ENCODE data around the gene LDLRAP1.
A peak's percentile ranks its signal among the peaks of the same experiment; 100 is the strongest.

LDLRAP1 gene

DNA sequence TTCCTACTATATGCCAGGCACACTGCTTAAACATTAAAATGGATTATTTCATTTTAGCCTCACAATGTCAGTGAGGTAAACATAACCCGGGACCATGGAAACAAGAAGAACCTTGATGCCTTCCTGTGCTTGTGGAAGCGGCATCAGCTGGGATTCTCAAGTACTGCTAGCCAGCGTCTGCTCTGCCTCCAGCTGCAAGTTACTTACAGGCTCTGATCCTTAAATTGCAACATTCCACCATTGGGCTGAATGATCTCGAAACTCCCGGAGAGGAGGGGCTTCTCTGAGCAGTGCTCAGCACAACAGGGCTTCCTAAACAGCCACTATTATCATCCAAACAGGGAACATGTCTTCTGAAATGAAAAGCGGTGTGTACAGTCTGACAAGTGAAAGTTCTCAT lies 66.5 kb downstream of the LDLRAP1 start:
- no peak overlapping the region for H3K4me3 ChIP-seq (ENCODE audit: low read depth, low read length)
- TF ChIP-seq, protein P1, sequence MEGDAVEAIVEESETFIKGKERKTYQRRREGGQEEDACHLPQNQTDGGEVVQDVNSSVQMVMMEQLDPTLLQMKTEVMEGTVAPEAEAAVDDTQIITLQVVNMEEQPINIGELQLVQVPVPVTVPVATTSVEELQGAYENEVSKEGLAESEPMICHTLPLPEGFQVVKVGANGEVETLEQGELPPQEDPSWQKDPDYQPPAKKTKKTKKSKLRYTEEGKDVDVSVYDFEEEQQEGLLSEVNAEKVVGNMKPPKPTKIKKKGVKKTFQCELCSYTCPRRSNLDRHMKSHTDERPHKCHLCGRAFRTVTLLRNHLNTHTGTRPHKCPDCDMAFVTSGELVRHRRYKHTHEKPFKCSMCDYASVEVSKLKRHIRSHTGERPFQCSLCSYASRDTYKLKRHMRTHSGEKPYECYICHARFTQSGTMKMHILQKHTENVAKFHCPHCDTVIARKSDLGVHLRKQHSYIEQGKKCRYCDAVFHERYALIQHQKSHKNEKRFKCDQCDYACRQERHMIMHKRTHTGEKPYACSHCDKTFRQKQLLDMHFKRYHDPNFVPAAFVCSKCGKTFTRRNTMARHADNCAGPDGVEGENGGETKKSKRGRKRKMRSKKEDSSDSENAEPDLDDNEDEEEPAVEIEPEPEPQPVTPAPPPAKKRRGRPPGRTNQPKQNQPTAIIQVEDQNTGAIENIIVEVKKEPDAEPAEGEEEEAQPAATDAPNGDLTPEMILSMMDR (IDR thresholded peaks at IDR 0.05; ENCODE audit: insufficient read depth, low read length, missing control alignments): no peak
- POLR2A ChIA-PET: no interaction called here
- CTCF ChIA-PET: interaction anchor here (1.0 to 10.5 kb wide), 26 partner anchors 9 to 210 kb away, joined by 3 to 468 read pairs (median 6); partner anchors contain the start of genes MTFR1L and SELENON
- no peak for DNase-seq (ENCODE audit: low read depth, low spot score)

DNA sequence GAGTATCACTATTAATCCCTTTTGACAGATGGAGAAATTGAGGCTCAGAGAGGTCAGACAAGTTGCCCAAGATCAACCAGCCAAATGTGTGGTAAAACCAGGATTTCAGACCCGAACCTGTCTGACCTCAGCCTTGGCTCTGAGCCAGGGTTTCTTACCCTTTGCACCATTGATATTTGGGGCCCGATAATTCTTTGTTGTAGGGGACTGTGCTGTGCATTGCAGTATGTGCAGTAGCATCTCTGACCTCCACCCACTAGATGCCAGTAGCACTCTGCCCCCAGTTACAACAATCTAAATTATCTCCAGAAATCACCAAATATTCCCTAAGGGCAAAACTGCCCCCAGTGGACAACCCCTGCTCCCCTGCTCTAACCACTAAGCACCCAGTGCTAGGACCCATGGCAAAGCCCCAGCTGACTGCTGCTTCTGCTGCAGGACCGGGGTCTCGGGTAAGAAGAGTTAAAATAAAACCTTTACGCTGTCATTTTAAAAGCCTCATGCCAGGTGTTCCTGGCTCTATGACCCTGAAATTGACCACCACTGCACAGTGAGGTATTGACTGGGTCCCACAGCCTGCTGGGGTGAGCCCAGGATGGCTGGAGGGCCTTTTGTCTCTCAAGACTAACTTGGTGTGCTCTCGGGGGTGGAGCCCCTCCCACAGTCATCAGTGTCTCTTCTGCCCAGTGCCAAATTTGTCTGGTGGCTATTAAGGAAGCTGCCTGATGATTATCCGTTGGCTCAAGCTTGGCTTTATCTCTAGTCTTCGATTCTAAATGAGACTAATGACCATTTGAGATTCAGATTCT lies 67.6 kb downstream of the LDLRAP1 start:
- TF ChIP-seq, protein P1 (IDR thresholded peaks at IDR 0.05; ENCODE audit: insufficient read depth, low read length, missing control alignments): peak; percentile 52
- no peak for DNase-seq (ENCODE audit: low read depth, low spot score)
- POLR2A ChIA-PET: no interaction called here
- H3K4me3 ChIP-seq (ENCODE audit: low read depth, low read length): no peak overlapping the region
- CTCF ChIA-PET: interaction anchor here (0.7 to 10.5 kb wide), 14 partner anchors 10 to 209 kb away, joined by 3 to 468 read pairs (median 6); partner anchors contain the start of genes MTFR1L and SELENON

DNA sequence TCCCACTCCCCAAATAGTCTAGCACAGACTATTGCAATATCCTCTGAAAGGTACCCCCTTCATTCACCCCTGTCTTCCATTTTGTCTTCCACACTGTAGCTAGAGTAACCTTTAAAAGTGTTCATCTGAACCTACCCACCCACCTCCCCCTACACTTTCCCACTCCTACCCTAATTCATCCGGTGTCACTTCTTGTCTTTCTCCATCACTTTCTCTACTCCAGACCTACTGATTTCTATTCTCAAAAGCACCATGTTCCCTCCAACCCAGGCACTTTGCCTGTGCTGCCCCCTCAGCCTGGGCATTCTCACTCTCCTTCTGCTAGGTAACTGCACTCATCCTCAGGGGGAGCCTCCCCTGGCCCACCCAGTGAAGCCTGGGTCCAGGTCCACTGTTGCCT lies 68.4 kb downstream of the LDLRAP1 start:
- no peak overlapping the region for H3K4me3 ChIP-seq (ENCODE audit: low read depth, low read length)
- CTCF ChIA-PET: interaction anchor here (0.9 to 10.5 kb wide), 4 partner anchors 117 to 191 kb away, joined by 3 to 468 read pairs (median 5); partner anchors contain the start of gene SELENON
- DNase-seq (ENCODE audit: low read depth, low spot score): no peak
- POLR2A ChIA-PET: no interaction called here
- TF ChIP-seq, protein P1 (IDR thresholded peaks at IDR 0.05; ENCODE audit: insufficient read depth, low read length, missing control alignments): no peak

DNA sequence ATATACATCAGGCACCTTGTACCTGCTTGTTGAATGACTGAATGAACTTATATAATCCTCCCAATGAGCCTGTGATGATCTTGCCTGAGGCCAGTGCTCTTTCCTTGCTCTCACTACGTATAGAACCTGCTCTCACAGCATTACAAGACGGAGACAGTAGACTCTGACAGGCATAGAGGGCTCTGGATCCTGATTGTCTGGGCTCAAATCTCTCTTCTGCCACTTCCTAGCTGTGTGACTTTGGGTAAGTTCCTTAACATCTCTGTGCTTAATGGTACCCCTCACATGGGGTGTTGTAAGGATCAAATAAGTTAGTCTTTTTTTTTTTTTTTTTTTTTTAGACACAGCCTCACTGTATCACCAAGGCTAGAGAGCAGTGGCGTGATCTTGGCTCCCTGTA lies 69.0 kb downstream of the LDLRAP1 start:
- DNase-seq (ENCODE audit: low read depth, low spot score): no peak
- TF ChIP-seq, protein P1 (IDR thresholded peaks at IDR 0.05; ENCODE audit: insufficient read depth, low read length, missing control alignments): no peak
- no peak overlapping the region for H3K4me3 ChIP-seq (ENCODE audit: low read depth, low read length)
- ChIA-PET POLR2A (no interaction called here), CTCF (interaction anchor here (0.9 to 10.5 kb wide), 2 partner anchors 177 to 191 kb away, joined by 3 to 468 read pairs; partner anchors contain the start of gene SELENON)

GRCh38 chr1:25613091-25613490 lies 69.7 kb downstream of the LDLRAP1 start:
- POLR2A ChIA-PET: no interaction called here
- DNase-seq (ENCODE audit: low read depth, low spot score): no peak
- CTCF ChIA-PET: interaction anchor here (1.5 to 10.5 kb wide), 2 partner anchors 174 to 190 kb away, joined by 5 to 468 read pairs; partner anchors contain the start of gene SELENON
- H3K4me3 ChIP-seq (ENCODE audit: low read depth, low read length): no peak overlapping the region
- TF ChIP-seq, protein P1 (IDR thresholded peaks at IDR 0.05; ENCODE audit: insufficient read depth, low read length, missing control alignments): no peak

DNA sequence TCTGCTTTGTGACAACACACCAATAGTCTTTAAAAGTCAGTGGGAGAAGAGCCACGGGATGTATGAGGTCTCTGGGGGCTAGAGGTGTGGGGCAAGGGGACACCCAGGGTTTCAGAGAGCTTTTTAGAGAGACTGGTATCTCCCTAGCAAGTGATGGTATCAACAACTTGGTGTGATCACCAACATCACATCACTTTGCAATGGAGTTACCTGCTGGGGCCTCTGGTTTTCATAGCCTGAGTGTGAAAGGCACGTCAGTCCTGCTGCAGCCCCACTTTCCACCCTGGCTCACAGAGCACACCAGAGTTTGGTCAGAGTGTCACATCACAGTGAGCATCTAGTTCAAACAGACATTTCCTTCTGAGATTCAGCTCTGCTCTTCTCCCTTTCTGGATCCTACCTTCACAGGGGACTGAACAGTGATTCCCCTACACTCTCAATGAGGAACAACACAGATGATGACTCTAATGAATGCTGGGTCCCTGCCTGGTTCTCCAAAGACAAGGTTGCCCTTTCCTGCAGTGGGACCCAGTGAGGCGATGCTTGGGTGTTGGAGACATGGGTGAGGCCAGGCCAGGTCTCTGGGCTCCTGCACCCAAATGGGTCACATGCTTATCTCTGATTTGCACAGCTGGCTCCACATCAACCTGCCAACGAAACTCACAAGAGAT lies 71.2 kb downstream of the LDLRAP1 start:
- DNase-seq (ENCODE audit: low read depth, low spot score): no peak
- CTCF ChIA-PET: interaction anchor here (0.7 to 10.5 kb wide), 3 partner anchors 129 to 189 kb away, joined by 3 to 468 read pairs (median 5); partner anchors contain the start of gene SELENON
- TF ChIP-seq, protein P1 (IDR thresholded peaks at IDR 0.05; ENCODE audit: insufficient read depth, low read length, missing control alignments): no peak
- no peak overlapping the region for H3K4me3 ChIP-seq (ENCODE audit: low read depth, low read length)
- POLR2A ChIA-PET: interaction anchor here (0.5 kb wide), 1 partner anchor 205 kb away, joined by 3 read pairs; the partner anchor contains the start of gene MTFR1L
